ENCODE results near the gene ZFAND2A.

Gene ZFAND2A

DNA sequence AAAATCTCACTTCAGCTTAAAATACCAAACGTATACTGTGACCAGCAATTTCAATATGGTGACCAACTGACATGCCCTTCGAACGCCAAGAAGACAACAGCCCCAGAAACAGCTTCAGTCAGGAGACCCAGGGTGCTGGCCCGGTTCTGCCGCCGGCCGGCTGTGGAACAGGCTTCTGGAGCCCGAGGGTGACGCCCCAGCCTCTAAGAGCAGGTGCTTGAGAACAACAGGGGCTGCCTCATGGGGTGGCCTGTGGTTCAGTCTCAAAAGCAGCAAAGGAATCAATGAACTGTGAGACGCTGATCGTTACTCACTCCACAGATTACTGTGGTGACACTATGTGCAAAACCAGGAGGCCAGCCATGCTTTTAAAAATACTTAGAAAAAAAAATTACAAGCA is 54.8 kb downstream of the ZFAND2A start:
- no peak for ATAC-seq
- TF ChIP-seq CREB5 (CRISPR knock-in tag; IDR thresholded peaks at IDR 0.05; ENCODE audit: low read depth) (no peak), CSRNP3 (CRISPR knock-in tag; IDR thresholded peaks at IDR 0.05) (no peak), RARB (CRISPR knock-in tag; IDR thresholded peaks at IDR 0.05) (no peak), TOX (CRISPR knock-in tag; IDR thresholded peaks at IDR 0.05; ENCODE audit: borderline replicate concordance) (no peak), ZNF70 (CRISPR knock-in tag; IDR thresholded peaks at IDR 0.05) (no peak), SNAI2 (CRISPR knock-in tag; IDR thresholded peaks at IDR 0.05) (no peak), ZNF8 (CRISPR knock-in tag; IDR thresholded peaks at IDR 0.05) (no peak), OSR1 (CRISPR knock-in tag; IDR thresholded peaks at IDR 0.05) (no peak), ZC3H10 (CRISPR knock-in tag; IDR thresholded peaks at IDR 0.05) (no peak), ZFP3 (CRISPR knock-in tag; IDR thresholded peaks at IDR 0.05) (no peak), ARNTL (CRISPR knock-in tag; IDR thresholded peaks at IDR 0.05; ENCODE audit: borderline replicate concordance, low read depth) (no peak), ISL1 (CRISPR knock-in tag; IDR thresholded peaks at IDR 0.05) (no peak), ESRRG (CRISPR knock-in tag; IDR thresholded peaks at IDR 0.05) (no peak), GLIS3 (CRISPR knock-in tag; IDR thresholded peaks at IDR 0.05) (no peak), ZNF565 (CRISPR knock-in tag; conservative IDR thresholded peaks at IDR 0.05; ENCODE audit: low read depth) (no peak), ZFP30 (CRISPR knock-in tag; IDR thresholded peaks at IDR 0.05) (no peak)
- TF ChIP-seq, protein P1, sequence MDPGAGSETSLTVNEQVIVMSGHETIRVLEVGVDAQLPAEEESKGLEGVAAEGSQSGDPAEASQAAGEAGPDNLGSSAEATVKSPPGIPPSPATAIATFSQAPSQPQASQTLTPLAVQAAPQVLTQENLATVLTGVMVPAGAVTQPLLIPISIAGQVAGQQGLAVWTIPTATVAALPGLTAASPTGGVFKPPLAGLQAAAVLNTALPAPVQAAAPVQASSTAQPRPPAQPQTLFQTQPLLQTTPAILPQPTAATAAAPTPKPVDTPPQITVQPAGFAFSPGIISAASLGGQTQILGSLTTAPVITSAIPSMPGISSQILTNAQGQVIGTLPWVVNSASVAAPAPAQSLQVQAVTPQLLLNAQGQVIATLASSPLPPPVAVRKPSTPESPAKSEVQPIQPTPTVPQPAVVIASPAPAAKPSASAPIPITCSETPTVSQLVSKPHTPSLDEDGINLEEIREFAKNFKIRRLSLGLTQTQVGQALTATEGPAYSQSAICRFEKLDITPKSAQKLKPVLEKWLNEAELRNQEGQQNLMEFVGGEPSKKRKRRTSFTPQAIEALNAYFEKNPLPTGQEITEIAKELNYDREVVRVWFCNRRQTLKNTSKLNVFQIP (CRISPR knock-in tag; IDR thresholded peaks at IDR 0.05; ENCODE audit: borderline replicate concordance, low read depth), result no peak
- TF ChIP-seq, protein P2, sequence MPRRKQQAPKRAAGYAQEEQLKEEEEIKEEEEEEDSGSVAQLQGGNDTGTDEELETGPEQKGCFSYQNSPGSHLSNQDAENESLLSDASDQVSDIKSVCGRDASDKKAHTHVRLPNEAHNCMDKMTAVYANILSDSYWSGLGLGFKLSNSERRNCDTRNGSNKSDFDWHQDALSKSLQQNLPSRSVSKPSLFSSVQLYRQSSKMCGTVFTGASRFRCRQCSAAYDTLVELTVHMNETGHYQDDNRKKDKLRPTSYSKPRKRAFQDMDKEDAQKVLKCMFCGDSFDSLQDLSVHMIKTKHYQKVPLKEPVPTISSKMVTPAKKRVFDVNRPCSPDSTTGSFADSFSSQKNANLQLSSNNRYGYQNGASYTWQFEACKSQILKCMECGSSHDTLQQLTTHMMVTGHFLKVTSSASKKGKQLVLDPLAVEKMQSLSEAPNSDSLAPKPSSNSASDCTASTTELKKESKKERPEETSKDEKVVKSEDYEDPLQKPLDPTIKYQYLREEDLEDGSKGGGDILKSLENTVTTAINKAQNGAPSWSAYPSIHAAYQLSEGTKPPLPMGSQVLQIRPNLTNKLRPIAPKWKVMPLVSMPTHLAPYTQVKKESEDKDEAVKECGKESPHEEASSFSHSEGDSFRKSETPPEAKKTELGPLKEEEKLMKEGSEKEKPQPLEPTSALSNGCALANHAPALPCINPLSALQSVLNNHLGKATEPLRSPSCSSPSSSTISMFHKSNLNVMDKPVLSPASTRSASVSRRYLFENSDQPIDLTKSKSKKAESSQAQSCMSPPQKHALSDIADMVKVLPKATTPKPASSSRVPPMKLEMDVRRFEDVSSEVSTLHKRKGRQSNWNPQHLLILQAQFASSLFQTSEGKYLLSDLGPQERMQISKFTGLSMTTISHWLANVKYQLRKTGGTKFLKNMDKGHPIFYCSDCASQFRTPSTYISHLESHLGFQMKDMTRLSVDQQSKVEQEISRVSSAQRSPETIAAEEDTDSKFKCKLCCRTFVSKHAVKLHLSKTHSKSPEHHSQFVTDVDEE (CRISPR knock-in tag; IDR thresholded peaks at IDR 0.05), result no peak
- TF ChIP-seq, protein P3, sequence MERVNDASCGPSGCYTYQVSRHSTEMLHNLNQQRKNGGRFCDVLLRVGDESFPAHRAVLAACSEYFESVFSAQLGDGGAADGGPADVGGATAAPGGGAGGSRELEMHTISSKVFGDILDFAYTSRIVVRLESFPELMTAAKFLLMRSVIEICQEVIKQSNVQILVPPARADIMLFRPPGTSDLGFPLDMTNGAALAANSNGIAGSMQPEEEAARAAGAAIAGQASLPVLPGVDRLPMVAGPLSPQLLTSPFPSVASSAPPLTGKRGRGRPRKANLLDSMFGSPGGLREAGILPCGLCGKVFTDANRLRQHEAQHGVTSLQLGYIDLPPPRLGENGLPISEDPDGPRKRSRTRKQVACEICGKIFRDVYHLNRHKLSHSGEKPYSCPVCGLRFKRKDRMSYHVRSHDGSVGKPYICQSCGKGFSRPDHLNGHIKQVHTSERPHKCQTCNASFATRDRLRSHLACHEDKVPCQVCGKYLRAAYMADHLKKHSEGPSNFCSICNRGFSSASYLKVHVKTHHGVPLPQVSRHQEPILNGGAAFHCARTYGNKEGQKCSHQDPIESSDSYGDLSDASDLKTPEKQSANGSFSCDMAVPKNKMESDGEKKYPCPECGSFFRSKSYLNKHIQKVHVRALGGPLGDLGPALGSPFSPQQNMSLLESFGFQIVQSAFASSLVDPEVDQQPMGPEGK (CRISPR knock-in tag; IDR thresholded peaks at IDR 0.05; ENCODE audit: borderline replicate concordance), result no peak

DNA sequence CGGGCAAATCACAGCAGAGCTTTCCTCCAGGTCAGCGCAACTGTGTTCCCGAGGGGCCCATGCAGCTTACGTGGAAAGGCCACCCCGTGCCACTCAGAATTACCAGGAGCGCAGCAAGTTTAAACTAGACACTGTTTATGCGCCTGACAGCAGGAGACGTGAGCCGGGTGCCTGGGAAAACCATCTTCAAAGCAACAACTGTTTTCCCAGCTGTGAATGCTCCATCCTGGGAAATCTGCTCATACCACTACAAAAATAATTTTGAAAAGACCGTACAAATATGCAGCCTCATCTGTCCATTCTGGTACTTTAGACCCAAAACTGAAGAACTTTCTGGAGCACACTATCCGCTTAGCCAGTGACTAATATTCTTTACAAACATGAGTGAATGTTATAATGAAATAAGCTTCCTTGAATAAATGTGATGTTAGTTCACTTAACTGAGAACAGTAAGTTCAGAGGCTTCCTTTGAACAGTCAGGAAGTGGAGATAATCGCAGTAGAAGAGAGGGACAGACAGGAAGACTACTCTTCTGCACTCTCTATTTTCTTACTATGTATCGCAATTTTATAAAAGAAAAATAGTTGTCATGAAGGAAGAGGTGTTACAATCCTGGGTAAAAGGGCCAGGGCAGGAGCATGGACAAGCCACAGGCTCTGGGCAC is 55.3 kb downstream of the ZFAND2A start:
- TF ChIP-seq ZC3H10 (CRISPR knock-in tag; IDR thresholded peaks at IDR 0.05) (no peak), ZFP30 (CRISPR knock-in tag; IDR thresholded peaks at IDR 0.05) (no peak), TOX (CRISPR knock-in tag; IDR thresholded peaks at IDR 0.05; ENCODE audit: borderline replicate concordance) (no peak), PPARA (CRISPR knock-in tag; IDR thresholded peaks at IDR 0.05; ENCODE audit: borderline replicate concordance) (no peak), CSDC2 (CRISPR knock-in tag; IDR thresholded peaks at IDR 0.05) (no peak), CSRNP3 (CRISPR knock-in tag; IDR thresholded peaks at IDR 0.05) (no peak), OSR1 (CRISPR knock-in tag; IDR thresholded peaks at IDR 0.05) (no peak), ZNF565 (CRISPR knock-in tag; conservative IDR thresholded peaks at IDR 0.05; ENCODE audit: low read depth) (no peak), CREB5 (CRISPR knock-in tag; IDR thresholded peaks at IDR 0.05; ENCODE audit: low read depth) (no peak), BACH2 (CRISPR knock-in tag; IDR thresholded peaks at IDR 0.05; ENCODE audit: borderline replicate concordance) (no peak), ZNF8 (CRISPR knock-in tag; IDR thresholded peaks at IDR 0.05) (no peak), ESRRG (CRISPR knock-in tag; IDR thresholded peaks at IDR 0.05) (no peak)
- TF ChIP-seq, protein P3 (CRISPR knock-in tag; IDR thresholded peaks at IDR 0.05; ENCODE audit: borderline replicate concordance), result no peak
- no peak for ATAC-seq
